Neural cell (in vitro differentiated cells): Measurements from ENCODE around the gene ZNF483.

Experiments
- CTCF ChIP-seq: fragments of 450-650 bp; IDR thresholded peaks from 2 replicates; pipeline ENCODE4 v1.5.1; 2014; ENCODE audit warnings: antibody characterized with exemption, mild to moderate bottlenecking, moderate library complexity; ENCODE audit not compliant: poor library complexity, severe bottlenecking
- EZH2 ChIP-seq: fragments of 200-600, 300-800 bp; shearing (Covaris generic), sonication (generic); IDR thresholded peaks from 2 replicates; pipeline ENCODE4 v1.6.1; 2014; ENCODE audit warnings: antibody characterized with exemption, low read length, borderline replicate concordance, mild to moderate bottlenecking; ENCODE audit not compliant: insufficient read depth, poor library complexity, severe bottlenecking
- MXI1 ChIP-seq: fragments of 450-650 bp; conservative IDR thresholded peaks from 2 replicates; pipeline ENCODE4 v1.6.1; 2014; ENCODE audit warnings: antibody characterized with exemption, mild to moderate bottlenecking; ENCODE audit not compliant: poor library complexity, severe bottlenecking
- RAD21 ChIP-seq: fragments of 450-650 bp; conservative IDR thresholded peaks from 2 replicates; pipeline ENCODE4 v1.6.1; 2014; ENCODE audit warnings: antibody characterized with exemption, mild to moderate bottlenecking, moderate library complexity
- REST ChIP-seq: IDR thresholded peaks from 2 replicates; pipeline ENCODE4 v1.6.1; 2012; ENCODE audit warnings: borderline replicate concordance
- SMC3 ChIP-seq: fragments of 450-650 bp; conservative IDR thresholded peaks from 2 replicates; pipeline ENCODE4 v1.6.1; 2014; ENCODE audit warnings: antibody characterized with exemption, mild to moderate bottlenecking, moderate library complexity; ENCODE audit not compliant: poor library complexity

DNA sequence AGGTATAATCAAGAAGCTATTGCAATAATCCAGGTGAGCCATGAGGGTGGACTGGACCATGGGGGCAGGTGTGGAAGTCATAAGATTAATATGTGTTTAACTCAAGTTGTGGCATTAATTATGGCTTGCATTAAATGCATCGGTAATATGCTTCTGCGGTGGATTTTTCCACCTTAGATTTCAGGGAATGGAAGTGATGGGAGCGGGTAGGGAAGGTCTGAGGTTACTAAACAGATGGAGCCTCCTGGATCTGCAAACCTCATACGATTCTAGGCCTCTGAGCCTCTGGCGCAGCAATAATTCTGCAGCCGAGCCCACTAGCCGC lies 286 bp upstream of the ZNF483 start:
- TF ChIP-seq CTCF: no peak
- no peak for TF ChIP-seq EZH2
- no peak for TF ChIP-seq RAD21
- no peak for TF ChIP-seq MXI1
- TF ChIP-seq REST: no peak
- TF ChIP-seq SMC3: no peak
